Measurements from ENCODE around the gene UBE4A.

UBE4A gene

DNA sequence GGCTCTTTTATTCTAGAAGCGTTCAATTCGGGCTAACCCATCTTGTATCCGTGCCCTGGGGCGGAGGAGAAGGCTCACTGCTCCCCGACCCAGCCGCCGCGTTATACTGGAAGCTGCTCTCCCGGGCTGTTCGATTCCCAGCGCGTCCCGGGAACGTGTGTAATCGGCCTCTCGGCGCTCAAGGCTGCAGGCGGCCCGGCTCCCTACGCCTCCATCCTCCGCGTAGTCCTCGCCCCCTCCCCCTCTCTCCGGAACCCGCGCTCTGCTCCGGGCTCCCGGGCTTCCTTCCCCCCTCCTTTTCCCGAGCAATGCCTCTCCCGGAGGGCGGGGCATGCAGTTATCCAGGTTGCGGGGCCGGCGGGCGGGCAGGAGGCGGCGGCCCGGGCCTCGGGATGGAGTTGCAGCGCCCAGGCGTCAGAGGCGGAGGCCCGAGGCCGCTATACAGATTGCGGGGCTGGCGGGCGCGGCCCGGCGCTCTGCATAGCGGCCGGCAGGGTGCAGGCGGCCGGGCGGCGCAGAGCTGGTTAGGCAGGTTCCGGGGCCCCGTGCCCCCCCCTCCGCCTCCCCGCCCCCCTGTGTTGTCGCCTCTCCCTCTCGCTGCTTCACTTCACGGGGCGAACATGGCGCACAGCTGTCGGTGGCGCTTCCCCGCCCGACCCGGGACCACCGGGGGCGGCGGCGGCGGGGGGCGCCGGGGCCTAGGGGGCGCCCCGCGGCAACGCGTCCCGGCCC lies 76.7 kb downstream of the UBE4A start, which contains the start of gene KMT2A:
Gene KMT2A, plus strand, starts transcription at position 600 of the 732 bp plus-strand sequence. Its CDS starts 21 bp downstream, at position 621.
- intact Hi-C loops (cut with DNase I), result loop anchor here (1.0 to 2.0 kb wide), 2 partner anchors 35 to 77 kb away; partner anchors contain the start of genes ATP5MG and UBE4A
- DNase-seq, result peak; percentile 93 to 100 (median 97)

DNA sequence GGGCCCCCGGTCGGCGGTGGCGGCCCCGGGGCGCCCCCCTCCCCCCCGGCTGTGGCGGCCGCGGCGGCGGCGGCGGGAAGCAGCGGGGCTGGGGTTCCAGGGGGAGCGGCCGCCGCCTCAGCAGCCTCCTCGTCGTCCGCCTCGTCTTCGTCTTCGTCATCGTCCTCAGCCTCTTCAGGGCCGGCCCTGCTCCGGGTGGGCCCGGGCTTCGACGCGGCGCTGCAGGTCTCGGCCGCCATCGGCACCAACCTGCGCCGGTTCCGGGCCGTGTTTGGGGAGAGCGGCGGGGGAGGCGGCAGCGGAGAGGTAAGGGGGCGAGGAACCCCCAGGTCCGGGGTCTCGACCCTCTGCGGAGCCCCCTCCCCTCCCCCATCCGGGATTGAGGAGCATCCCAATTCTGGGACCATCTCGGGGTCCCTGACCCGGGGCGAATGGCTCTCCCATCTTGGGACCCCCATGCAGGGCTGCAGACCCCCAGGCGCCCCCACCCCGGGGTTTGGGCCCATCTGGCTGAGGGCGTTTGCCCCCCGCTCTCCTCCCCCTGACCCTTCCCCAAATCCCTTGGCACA lies 77.3 kb downstream of the UBE4A start:
- intact Hi-C loops (cut with DNase I), result loop anchor here (2.0 kb wide), 1 partner anchor 78 kb away; the partner anchor contains the start of gene UBE4A
- DNase-seq, result peak in 3 of 10 donors; percentile 17 to 83 (median 74)

DNA sequence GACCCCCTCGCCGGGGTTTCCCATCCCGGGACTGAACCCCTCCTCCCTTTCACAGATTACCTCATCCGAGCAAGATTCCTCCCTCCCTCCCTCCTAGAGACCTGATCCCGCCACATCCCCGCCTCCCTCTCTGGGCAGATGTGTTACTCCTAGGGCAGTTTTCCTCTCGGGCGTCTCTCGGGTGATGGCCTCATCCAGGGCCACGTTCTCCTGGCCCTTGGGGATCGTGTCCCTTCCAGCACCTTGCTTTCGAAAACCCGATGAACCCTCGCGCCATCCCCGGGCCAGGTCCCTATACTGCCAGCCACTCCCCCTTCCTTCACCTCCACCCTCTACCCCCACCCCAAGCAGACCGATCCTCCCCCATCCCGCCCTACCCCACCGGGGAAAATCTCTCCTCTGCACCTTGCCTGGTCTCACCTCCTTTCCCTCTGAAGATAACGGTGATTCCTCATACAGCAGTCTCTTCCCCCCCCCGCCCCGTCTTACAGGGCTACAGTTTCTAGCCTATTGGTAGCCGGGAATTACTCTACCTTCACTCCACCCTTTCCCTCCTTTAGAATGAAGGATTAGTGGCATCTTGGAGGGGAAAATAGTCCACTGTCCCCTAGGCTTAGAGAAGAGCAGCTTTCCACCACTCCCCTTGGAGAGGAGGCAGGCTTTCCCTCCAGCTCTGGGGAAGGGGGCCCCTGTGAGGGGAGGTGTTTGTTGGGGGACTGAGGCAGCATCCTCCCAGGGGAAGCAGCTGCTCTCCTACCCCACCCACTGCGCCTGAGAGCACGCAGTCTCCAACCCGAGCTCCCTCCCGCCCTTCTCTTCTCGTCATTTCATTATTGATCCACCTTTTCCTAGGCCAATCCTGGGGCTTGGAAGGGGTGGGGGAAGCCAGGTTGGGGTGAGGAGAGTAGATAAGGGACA lies 78.1 kb downstream of the UBE4A start:
- DNase-seq, result peak in 8 of 10 donors; percentile 9 to 89 (median 28)
- intact Hi-C loops (cut with DNase I), result loop anchor here (2.0 kb wide), 1 partner anchor 79 kb away; the partner anchor contains the start of gene UBE4A

- DNase-seq, result peak in 9 of 10 donors; percentile 28 to 92 (median 35)
- intact Hi-C loops (cut with DNase I), result no loop called here
Measured at GRCh38 chr11:118438314-118438931, 79.0 kb downstream of the UBE4A start.

DNA sequence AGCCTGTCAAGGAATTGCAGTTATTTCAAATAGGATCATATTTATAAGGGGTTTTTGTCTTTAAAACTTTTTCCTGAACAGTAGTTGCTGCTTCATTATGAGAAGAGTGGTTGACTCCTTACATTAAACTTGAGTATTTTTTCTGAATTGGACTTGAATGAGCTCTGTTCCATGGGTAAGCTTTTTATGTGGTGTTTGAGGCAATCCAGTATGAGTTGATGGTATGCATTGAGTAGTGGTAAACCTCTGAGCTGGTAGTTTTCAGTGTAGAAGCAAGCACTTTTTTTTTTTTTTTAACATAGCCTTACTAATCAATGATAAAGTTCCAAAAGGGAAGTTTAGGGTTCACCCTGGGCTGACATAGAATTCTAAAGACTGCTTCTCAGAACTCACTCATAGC lies 80.2 kb downstream of the UBE4A start:
- no peak for DNase-seq
- intact Hi-C loops (cut with DNase I), result no loop called here

GRCh38 chr11:118441770-118442275 lies 82.4 kb downstream of the UBE4A start:
- intact Hi-C loops (cut with DNase I), result no loop called here
- no peak for DNase-seq

DNA sequence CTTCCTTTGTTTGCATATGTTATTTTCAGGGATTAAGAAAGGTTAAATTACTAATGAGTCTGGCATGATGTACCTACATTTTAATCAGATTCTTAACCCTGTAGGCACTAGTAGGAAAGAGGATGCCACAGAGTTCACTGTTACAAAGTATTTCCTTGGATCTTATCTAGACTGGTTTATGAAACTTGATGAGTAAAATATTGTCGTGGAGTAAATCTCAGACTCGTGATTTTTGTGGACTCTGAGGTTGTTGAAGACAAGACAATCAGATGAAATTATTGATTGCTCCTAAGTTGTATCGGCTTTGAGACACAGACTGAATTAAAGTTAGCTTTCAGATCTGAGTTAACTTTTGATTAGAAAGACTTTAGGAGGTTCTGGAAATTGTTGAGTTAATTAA lies 82.9 kb downstream of the UBE4A start:
- intact Hi-C loops (cut with DNase I), result no loop called here
- DNase-seq, result no peak

DNA sequence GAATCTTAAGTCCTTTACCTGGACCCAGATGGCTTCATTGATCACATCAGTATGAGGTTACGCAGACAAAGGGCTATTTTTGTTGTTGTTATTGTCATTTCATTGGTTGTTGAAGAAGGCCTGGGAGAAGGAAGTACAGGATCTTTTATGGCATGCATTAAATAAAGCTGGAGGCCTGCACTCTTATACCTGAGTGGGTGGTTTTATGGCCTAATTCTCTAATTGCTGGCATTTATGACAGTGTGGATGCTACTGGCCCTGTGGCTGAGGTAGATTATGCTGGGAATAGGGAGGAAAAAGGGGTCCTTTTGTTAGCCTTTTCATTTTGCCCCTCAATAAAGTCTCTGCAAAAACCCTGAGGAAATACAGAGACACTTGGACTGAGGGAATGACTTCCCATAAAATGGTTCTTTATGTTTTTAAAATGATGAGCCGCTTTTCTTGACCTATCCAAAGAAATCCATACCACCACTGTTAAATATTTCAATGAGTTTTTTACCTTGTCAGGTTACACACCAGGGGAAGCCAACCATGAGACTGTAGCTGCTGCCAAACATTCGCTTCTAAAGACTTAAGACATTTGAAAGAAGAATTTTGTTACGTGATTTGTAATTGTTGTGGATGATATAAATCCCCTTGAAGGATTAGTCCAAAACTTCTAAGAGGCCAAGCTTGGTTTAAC lies 83.6 kb downstream of the UBE4A start:
- intact Hi-C loops (cut with DNase I), result no loop called here
- no peak for DNase-seq

- DNase-seq, result no peak
- intact Hi-C loops (cut with DNase I), result no loop called here
Measured at GRCh38 chr11:118443590-118444218, 84.3 kb downstream of the UBE4A start.

DNA sequence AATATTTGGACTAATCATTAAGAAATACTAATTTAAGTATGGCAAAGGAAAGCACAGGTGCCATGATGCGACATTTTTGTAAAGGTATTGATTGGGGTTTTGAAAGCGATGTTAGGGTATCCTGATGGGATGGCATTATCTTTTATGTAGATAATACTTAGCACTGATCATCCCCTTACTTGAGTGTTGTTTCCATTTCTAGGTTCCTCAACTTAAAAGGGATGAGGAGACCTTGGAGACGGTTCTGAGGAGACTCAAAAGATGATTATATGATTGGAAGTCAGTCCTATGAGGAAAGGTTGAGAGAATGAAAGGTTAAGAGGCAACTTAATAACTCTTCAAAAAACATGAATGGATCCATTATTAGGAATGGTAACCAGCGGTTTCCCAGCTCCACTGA lies 88.0 kb downstream of the UBE4A start:
- DNase-seq, result no peak
- intact Hi-C loops (cut with DNase I), result no loop called here

GRCh38 chr11:118448294-118448693 lies 88.9 kb downstream of the UBE4A start:
- intact Hi-C loops (cut with DNase I), result no loop called here
- DNase-seq, result no peak
